AG04450 (cell line): Measurements from ENCODE around the gene PRUNE2. TPM values are rescaled to one million over a fixed set of nuclear protein-coding genes. Genes with fewer than 3 reads are reported as not detected.

Experiments used
- CTCF ChIA-PET: fragments of 300-600, 350-600 bp; formaldehyde crosslinking; extraction: SDS; loops from one replicate; lab custom pipeline; 2022; ENCODE audit warnings: antibody characterized with exemption, inconsistent platforms; lab: Charles Lee
- POLR2A ChIA-PET: fragments of 350-600 bp; formaldehyde crosslinking; extraction: SDS; loops from one replicate; lab custom pipeline; 2021; ENCODE audit warnings: antibody characterized with exemption, inconsistent platforms; lab: Yijun Ruan, JAX
- DNase-seq: peaks from one replicate; pipeline ENCODE4 v3.0.0-alpha.2; 2011; ENCODE audit warnings: low read depth, low spot score
- H3K27ac ChIP-seq: one replicate; pipeline ENCODE4 v1.5.1; 2012; ENCODE audit warnings: low read depth, low read length, control low read depth
- H3K27me3 ChIP-seq: one replicate; pipeline ENCODE4 v1.6.0; 2012; ENCODE audit warnings: low read length; ENCODE audit not compliant: control insufficient read depth, insufficient read depth
- H3K4me3 ChIP-seq: 2 replicates; pipeline ENCODE4 v1.5.1; 2011; ENCODE audit warnings: mild to moderate bottlenecking, low read depth, low read length, control low read depth
- H3K9me3 ChIP-seq: 2 replicates; pipeline ENCODE4 v1.5.1; 2012; ENCODE audit warnings: low read length; ENCODE audit not compliant: control insufficient read depth, insufficient read depth
- CTCF ChIP-seq: IDR thresholded peaks from 2 replicates; pipeline ENCODE4 v1.5.1; 2011; ENCODE audit warnings: low read depth, low read length, control low read depth, inconsistent platforms
- polyA plus RNA-seq: library from polyadenylated mRNA; depleted of rRNA; stranded (reverse); fragments of >200 nt; gene quantifications from 2 replicates; pipeline ENCODE4 v1.2.3, GENCODE V29; 2011

Gene PRUNE2
- polyA plus RNA-seq, 1 experiment, result 1.1 TPM

DNA sequence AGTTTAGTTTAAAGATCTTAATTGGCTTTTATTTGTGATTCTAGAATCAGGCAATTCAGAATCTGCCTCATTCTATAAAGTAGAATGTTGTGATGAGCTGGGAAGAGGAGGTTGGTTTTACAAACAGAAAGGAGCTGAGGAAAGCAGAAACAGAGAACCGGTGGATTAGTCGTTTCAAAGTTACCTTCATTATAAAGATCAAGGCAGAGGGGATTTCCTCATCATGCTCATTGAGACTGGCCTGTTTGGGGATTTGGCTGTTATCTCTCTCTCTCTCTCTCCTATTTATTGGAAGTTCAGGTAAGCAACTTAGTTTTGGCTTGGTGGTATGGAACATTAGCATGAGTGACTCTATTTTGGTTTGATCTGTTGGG, 313.0 kb downstream of the PRUNE2 start:
- Histone ChIP-seq H3K4me3 (no peak overlapping the region), H3K27ac (no peak overlapping the region), H3K9me3 (no peaks in the 10 kb centered on the region), H3K27me3 (peaks cover 11% of the 10 kb centered on the region)
- DNase-seq, result no peak
- TF ChIP-seq CTCF, result no peak
- ChIA-PET CTCF (interaction anchor here (0.7 kb wide), 1 partner anchor 1025 kb away, joined by 3 read pairs; no protein-coding TSS in a partner anchor), POLR2A (no interaction called here)

DNA sequence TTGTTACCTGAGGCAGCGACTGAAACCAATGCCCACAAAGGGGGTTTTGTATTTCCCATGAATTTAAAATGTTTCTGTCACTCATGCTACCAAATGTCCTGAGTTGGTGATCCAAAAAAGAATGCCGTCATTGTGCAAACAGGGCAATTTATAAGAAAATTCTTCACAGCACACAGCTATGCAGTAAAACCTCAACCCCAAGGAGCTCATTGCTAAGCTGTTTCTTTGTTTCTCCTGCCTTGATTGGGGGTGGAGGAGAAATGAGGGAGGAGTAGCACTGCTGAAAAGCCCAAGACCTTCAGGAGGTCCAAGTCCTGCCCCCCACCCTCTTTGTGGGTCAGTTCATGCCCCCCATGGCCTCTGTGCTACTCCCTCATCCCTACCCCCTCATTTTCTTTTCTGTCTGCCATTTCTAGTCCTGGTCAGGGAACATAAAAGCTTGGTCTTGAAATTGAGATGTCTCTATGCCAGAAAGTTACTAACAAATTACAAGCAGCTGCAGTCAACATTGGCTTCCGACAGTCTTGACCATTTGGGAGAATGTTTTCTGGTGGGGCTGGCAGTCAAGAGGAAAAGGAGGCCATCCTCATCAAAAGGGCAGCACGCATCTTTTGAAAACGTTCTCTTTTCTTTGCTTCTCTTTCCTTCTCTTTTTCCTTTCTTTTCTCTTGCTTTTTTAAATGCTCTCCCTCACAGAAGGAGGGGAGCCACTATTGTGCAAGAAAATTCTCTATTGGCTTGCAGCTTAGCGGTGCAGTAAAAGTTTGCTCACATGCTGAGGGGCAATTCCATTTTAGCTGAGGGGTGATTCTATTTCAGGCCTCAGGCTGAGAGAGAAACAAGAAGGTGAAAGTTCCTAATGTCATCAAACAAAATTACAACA, 313.6 kb downstream of the PRUNE2 start:
- POLR2A ChIA-PET, result no interaction called here
- no peak overlapping the region for H3K27ac ChIP-seq
- no peak for DNase-seq

GRCh38 chr9:76591256-76591950, 314.5 kb downstream of the PRUNE2 start:
- no peak for TF ChIP-seq CTCF
- Histone ChIP-seq H3K27ac (no peak overlapping the region), H3K27me3 (peaks cover 11% of the 10 kb centered on the region), H3K4me3 (no peak overlapping the region), H3K9me3 (no peaks in the 10 kb centered on the region)
- no peak for DNase-seq
- ChIA-PET CTCF (no interaction called here), POLR2A (no interaction called here)

More for the DNA sequence above, 313.6 kb downstream of the PRUNE2 start:
- Histone ChIP-seq H3K27me3 (peaks cover 11% of the 10 kb centered on the region), H3K4me3 (no peak overlapping the region), H3K9me3 (no peaks in the 10 kb centered on the region)
- CTCF ChIA-PET, result interaction anchor here (0.7 kb wide), 1 partner anchor 1024 kb away, joined by 3 read pairs; no protein-coding TSS in a partner anchor
- TF ChIP-seq CTCF, result no peak

DNA sequence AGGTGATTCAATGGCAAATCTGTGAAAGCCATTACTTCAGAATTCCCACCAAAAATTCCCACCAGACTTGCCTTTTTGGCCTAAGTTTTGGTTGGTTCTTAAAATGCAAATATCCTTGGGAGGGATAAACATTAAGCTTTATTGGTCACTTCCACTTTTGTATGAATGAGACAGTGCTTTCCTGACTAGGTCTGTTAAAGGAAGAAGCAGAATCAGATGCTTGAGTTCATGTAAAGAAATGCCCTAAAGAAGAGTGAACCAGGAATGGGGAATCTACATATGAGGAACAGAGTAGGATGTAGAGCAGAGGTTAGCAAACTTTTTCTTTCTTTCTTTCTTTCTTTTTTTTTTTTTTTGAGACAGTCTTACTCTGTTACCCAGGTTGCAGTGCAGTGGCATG, 317.6 kb downstream of the PRUNE2 start:
- Histone ChIP-seq H3K27ac (no peak overlapping the region), H3K27me3 (peaks cover 8% of the 10 kb centered on the region), H3K4me3 (no peak overlapping the region), H3K9me3 (no peaks in the 10 kb centered on the region)
- no peak for DNase-seq
- ChIA-PET CTCF (no interaction called here), POLR2A (no interaction called here)
- no peak for TF ChIP-seq CTCF
